Aorta (tissue), 5 donors: ENCODE data around the gene SMDT1. TPM values are rescaled to one million over a fixed set of nuclear protein-coding genes. Genes with fewer than 3 reads are reported as not detected.
A peak's percentile ranks its signal among the peaks of the same experiment; 100 is the strongest.

Experiments
- ATAC-seq: fragments of 200-7000 bp; cut with Tn5 transposase; one replicate; pipeline ENCODE4 v1.9.1; 2022; ENCODE audit warnings: moderate library complexity; ENCODE audit not compliant: low FRiP score
- DNase-seq, 2 donors: peaks; one replicate each; pipeline ENCODE4 v3.0.0-alpha.2; 2020
- H3K27ac ChIP-seq, 2 donors: one replicate each; pipeline ENCODE4 v1.5.1; 2013; ENCODE audit warnings: low read length in 2 of 2, mild to moderate bottlenecking in 2 of 2, moderate library complexity in 2 of 2, control low read depth in 1 of 2, inconsistent platforms in 1 of 2, low read depth in 1 of 2
- H3K27me3 ChIP-seq, 2 donors: one replicate each; pipeline ENCODE4 v1.6.1; 2013; ENCODE audit warnings: control low read depth in 1 of 2, low read length in 1 of 2, mild to moderate bottlenecking in 1 of 2, moderate library complexity in 1 of 2; ENCODE audit not compliant: insufficient read depth in 2 of 2, control insufficient read depth in 1 of 2
- H3K36me3 ChIP-seq, 2 donors: one replicate each; pipeline ENCODE4 v1.6.1; 2013; ENCODE audit warnings: control low read depth in 1 of 2, low read length in 1 of 2, mild to moderate bottlenecking in 1 of 2; ENCODE audit not compliant: insufficient read depth in 2 of 2, control insufficient read depth in 1 of 2
- H3K4me1 ChIP-seq, 2 donors: one replicate each; pipeline ENCODE4 v1.6.1; 2013; ENCODE audit warnings: low read length in 2 of 2, control low read depth in 1 of 2, mild to moderate bottlenecking in 1 of 2, moderate library complexity in 1 of 2; ENCODE audit not compliant: insufficient read depth in 2 of 2, control insufficient read depth in 1 of 2
- H3K4me3 ChIP-seq, 2 donors: one replicate each; pipeline ENCODE4 v1.5.1; 2013; ENCODE audit warnings: low read length in 2 of 2, control low read depth in 1 of 2, mild to moderate bottlenecking in 1 of 2
- H3K9me3 ChIP-seq: one replicate; pipeline ENCODE4 v1.6.1; 2013; ENCODE audit warnings: mild to moderate bottlenecking, low read length; ENCODE audit not compliant: control insufficient read depth
- WGBS, 2 donors: extraction: QIAGEN DNeasy Blood & Tissue Kit; methylation state at CpG; one replicate each; pipeline ENCODE4 v1.1.7; 2013; 5-methylcytosine and 5-hydroxymethylcytosine counted together
- intact Hi-C, 2 donors: fragments of 100-400 bp; cut with DNase I; formaldehyde crosslinking; loops; one replicate each; pipeline versions ENCODE4 v1.14.2 to v1.15.0; 2022
- polyA plus RNA-seq, 2 donors: library from polyadenylated mRNA; stranded (reverse); fragments of 200-250 nt; gene quantifications; one replicate each; pipeline ENCODE4 v1.2.3, GENCODE V29; 2013
- total RNA-seq, 2 donors: library from RNA; stranded (reverse); fragmentation: NEBNext Ultra II Directional; extraction: Animal tissue kit (Norgen Biotek cat#: 25700); gene quantifications; one replicate each; pipeline ENCODE4 v1.2.1, GENCODE V29; 2021
- donor health status: healthy with polysubstance abuse.
- donor health status: Bipolar disorder and iron deficiency.
- donor health status: DM: no; HTN: no; CAD: no.
- donor health status: DM: no; HTN: no; CAD: no.
- donor health status: DM: yes; HTN: yes; CAD: no.

Gene SMDT1
- total and polyA plus RNA-seq, 4 donors, result 62.9 to 143 (median 82.6) TPM

GRCh38 chr22:42074132-42074811, 5.2 kb upstream of the SMDT1 start, which contains the start of gene PHETA2:
TSS of gene PHETA2 (plus strand) at chr22:42074248. CDS start at chr22:42077294, 3,046 bp downstream.
- 0 to 1% methylated on average over 32 to 55 of the region's 55 CpGs for WGBS, 2 donors
- Histone ChIP-seq H3K9me3 (no peaks in the 10 kb centered on the region), H3K27ac (peak within 1 kb of the TSS; percentile 18 to 92), H3K4me3 (peak within 1 kb of the TSS; percentile 53 to 80), H3K36me3 (no peaks in the 10 kb centered on the region), H3K27me3 (no peaks in the 10 kb centered on the region), H3K4me1 (no peaks in the 10 kb centered on the region)
- intact Hi-C loops, result loop anchor here in 1 of 2 donors (5.0 kb wide), 1 partner anchor 387 kb away; the partner anchor contains the start of gene SNU13
- DNase-seq, result peak; percentile 75 to 84
- ATAC-seq, result peak; percentile 4

DNA sequence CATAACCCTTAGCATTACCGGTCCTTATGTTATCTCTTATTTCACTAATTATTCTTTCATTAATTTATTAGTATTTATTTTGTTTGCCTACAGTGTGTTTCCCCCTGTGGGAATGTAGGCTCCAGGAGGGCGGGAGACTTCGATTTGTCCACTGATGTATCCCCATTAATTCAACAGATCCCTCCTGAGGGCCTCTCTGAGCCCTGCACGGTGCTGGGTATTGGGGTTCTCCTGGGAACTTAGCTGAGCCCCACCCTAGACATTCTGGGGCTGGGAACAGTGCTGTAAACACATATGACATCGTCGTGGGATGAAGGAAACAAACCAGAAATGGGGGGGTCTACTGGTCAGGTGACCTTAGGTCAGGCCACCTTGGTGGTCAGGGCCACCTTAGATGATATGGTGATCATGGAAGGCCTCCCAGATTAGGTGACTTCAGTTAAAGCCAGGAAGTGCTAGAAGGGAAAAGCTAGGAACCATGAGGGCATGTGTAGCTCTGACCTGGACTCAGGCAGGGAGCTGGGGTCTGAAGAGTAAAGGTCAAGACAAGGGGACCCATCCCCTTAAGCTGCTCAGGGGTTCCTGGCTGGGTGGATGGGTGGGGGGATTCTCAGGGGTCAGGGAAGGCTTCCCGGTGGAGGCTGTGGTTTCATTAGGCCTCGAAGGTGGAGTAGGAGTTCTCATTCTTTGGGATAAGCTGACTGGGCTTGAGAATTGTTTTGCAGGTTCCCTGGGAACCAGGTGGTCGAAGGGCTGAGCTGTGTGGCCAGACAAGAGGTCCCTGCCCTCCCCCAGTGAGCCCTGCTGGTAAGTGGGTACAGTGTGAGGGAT, 4.4 kb upstream of the SMDT1 start:
- H3K27ac ChIP-seq, result peak overlapping the region; percentile 18 to 92

DNA sequence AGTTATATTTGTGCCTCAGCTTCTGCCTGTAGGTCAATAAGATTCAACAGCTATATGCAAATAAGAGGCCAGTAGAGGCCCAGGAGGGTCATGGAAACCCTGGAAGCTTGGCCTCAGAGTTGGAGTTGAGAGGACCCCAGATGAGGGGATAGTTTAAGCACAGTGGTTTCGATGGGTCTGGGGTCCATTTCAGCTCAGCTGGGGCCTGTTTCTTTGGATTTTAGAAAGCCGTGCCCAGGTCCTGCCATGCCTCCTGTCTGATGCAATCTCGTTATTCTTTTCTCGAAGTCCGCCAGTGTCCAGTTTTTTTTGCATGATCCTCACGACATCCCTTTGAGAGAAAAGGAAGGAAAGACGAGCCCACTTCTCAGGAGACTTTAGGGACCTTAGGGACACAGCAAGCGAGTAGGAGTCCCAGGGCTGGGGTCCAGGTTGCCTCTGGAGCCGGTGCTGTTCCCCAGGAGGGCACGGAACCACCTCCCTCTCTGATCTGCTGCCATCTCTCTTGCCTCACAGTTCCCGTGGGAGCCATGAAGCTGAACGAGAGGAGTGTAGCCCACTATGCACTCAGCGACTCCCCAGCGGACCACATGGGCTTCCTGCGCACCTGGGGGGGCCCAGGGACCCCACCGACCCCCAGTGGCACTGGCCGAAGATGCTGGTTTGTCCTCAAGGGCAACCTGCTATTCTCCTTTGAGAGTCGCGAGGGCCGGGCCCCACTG, 2.6 kb upstream of the SMDT1 start:
- Histone ChIP-seq H3K9me3 (no peaks in the 10 kb centered on the region), H3K27ac (no peak overlapping the region), H3K4me3 (no peak overlapping the region), H3K36me3 (no peaks in the 10 kb centered on the region), H3K27me3 (no peaks in the 10 kb centered on the region), H3K4me1 (no peaks in the 10 kb centered on the region)
- DNase-seq (no peak), ATAC-seq (no peak)
- WGBS, 2 donors, result 84 to 85% methylated on average over 20 of the region's 20 CpGs
- intact Hi-C loops, result no loop called here

More for the DNA sequence above, 4.4 kb upstream of the SMDT1 start:
- intact Hi-C loops, result loop anchor here in 1 of 2 donors (5.0 kb wide), 1 partner anchor 388 kb away; the partner anchor contains the start of gene SNU13
- Histone ChIP-seq H3K4me1 (no peaks in the 10 kb centered on the region), H3K27me3 (no peaks in the 10 kb centered on the region), H3K4me3 (peak overlapping the region; percentile 53 to 80), H3K9me3 (no peaks in the 10 kb centered on the region), H3K36me3 (no peaks in the 10 kb centered on the region)
- DNase-seq (no peak), ATAC-seq (no peak)
- WGBS, 2 donors, result 56 to 61% methylated on average over 9 of the region's 9 CpGs

DNA sequence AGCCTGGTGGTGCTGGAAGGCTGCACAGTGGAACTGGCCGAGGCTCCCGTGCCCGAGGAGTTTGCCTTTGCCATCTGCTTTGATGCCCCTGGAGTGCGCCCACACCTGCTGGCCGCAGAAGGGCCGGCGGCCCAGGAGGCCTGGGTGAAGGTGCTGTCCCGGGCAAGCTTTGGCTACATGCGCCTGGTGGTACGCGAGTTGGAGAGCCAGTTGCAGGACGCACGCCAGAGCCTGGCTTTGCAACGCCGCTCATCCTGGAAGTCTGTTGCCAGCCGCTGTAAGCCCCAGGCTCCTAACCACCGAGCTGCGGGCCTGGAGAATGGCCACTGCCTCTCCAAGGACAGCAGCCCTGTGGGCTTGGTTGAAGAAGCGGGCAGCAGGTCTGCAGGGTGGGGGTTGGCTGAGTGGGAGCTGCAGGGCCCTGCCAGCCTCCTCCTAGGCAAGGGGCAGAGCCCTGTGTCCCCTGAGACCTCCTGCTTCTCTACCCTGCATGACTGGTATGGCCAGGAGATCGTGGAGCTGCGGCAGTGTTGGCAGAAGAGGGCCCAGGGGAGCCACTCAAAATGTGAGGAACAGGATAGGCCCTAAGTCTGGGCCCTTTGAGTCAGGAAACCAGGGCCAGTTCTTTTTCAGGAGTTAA, 1.9 kb upstream of the SMDT1 start:
- WGBS, 2 donors, result 79 to 82% methylated on average over 21 of the region's 21 CpGs
- Histone ChIP-seq H3K4me3 (no peak overlapping the region), H3K36me3 (peaks cover 0 to 1% of the 10 kb centered on the region in 2 donors), H3K9me3 (no peaks in the 10 kb centered on the region), H3K4me1 (no peaks in the 10 kb centered on the region), H3K27me3 (no peaks in the 10 kb centered on the region), H3K27ac (no peak overlapping the region)
- ATAC-seq (no peak), DNase-seq (no peak)
- intact Hi-C loops, result no loop called here

- intact Hi-C loops, result loop anchor here in 1 of 2 donors (1.0 kb wide), 1 partner anchor 12 kb away; the partner anchor contains the start of gene NDUFA6
- no peaks in the 10 kb centered on the region for H3K27me3 ChIP-seq
- no peaks in the 10 kb centered on the region for H3K4me1 ChIP-seq
- 14 to 17% methylated on average over 24 of the region's 24 CpGs for WGBS, 2 donors
- peak; percentile 53 for ATAC-seq
- H3K4me3 ChIP-seq, result peak overlapping the region in 1 of 2 donors; percentile 49
- H3K27ac ChIP-seq, result peak overlapping the region; percentile 91 to 98
- H3K9me3 ChIP-seq, result no peaks in the 10 kb centered on the region
- H3K36me3 ChIP-seq, result peaks cover 0 to 5% of the 10 kb centered on the region in 2 donors
- DNase-seq, result no peak
These were observed 806 bp upstream of the SMDT1 start for GRCh38 chr22:42078469-42079318.

DNA sequence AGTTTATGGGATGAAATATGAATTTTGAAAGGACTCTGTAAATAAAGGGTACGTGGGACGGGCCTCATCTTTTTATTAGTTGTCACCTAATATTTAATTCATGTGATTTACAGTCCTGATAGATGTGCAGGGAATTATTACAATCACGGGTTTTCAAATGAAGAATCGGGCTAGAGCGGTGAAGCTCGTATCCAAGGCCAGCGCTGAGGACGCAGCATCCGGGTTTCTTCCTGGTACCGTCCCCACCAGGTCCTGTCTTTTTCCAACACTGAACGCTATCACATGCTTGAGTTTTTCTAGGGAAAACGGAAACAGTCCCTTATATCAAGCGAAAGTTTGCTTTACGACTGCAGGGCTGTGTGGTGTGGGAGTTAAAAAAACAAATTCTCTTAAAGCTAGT, 787 bp downstream of the SMDT1 start:
- Histone ChIP-seq H3K9me3 (no peaks in the 10 kb centered on the region), H3K4me1 (no peaks in the 10 kb centered on the region), H3K36me3 (peaks cover 0 to 5% of the 10 kb centered on the region in 2 donors), H3K27me3 (no peaks in the 10 kb centered on the region), H3K27ac (peak overlapping the region; percentile 38 to 82), H3K4me3 (peak overlapping the region; percentile 66 to 89)
- WGBS, 2 donors, result 0% methylated on average over 14 of the region's 14 CpGs
- DNase-seq, result no peak
- ATAC-seq, result no peak
- intact Hi-C loops, result loop anchor here in 1 of 2 donors (10.0 kb wide), 1 partner anchor 265 kb away; no protein-coding TSS in a partner anchor

- DNase-seq, result no peak
- no peak for ATAC-seq
- Histone ChIP-seq H3K27me3 (no peaks in the 10 kb centered on the region), H3K9me3 (no peaks in the 10 kb centered on the region), H3K4me3 (no peak overlapping the region), H3K27ac (no peak overlapping the region), H3K4me1 (no peaks in the 10 kb centered on the region), H3K36me3 (peaks cover 2 to 8% of the 10 kb centered on the region in 2 donors)
- intact Hi-C loops, result loop anchor here in 1 of 2 donors (10.0 kb wide), 1 partner anchor 262 kb away; no protein-coding TSS in a partner anchor
- 70 to 80% methylated on average over 4 of the region's 4 CpGs for WGBS, 2 donors
These were observed 3.6 kb downstream of the SMDT1 start for GRCh38 chr22:42083119-42083518.
